Spleen (tissue), 7 donors: ENCODE results near the gene BDH1.

Source experiments
- CTCF ChIP-seq, 11 experiments: fragments of 200-600 bp in 7 of 11; fragments of 450-650 bp in 4 of 11; sonication (generic) in 4 of 11; IDR thresholded peaks in 8 of 11; conservative IDR thresholded peaks in 3 of 11; 1 replicate in 7 of 11; 2 replicates in 4 of 11; pipeline versions ENCODE4 v1.4.0 to v1.8.0; 2016 to 2021; ENCODE audit warnings: antibody characterized with exemption in 11 of 11, inconsistent platforms in 4 of 11, mild to moderate bottlenecking in 1 of 11
- POLR2A ChIP-seq, 3 donors: fragments of 450-650 bp; IDR thresholded peaks; one replicate each; pipeline ENCODE4 v1.5.1; 2017; ENCODE audit warnings: antibody characterized with exemption in 3 of 3, mild to moderate bottlenecking in 1 of 3
- POLR2AphosphoS5 ChIP-seq, 3 donors: sonication (generic); formaldehyde crosslinking; IDR thresholded peaks; one replicate each; pipeline ENCODE4 v1.5.1; 2017; ENCODE audit warnings: antibody characterized with exemption in 3 of 3
- donor health status: DM: no; HTN: no; CAD: no; lungs with moderate emphysema.
- donor health status: DM: no; HTN: no; CAD: no.
- donor health status: DM: no; HTN: no; CAD: no.

- TF ChIP-seq CTCF (IDR thresholded peaks at IDR 0.05 in 8 of 11, conservative IDR thresholded peaks at IDR 0.05 in 3 of 11) = no peak
- TF ChIP-seq POLR2A (IDR thresholded peaks at IDR 0.05) = no peak
- TF ChIP-seq POLR2AphosphoS5 (IDR thresholded peaks at IDR 0.05) = no peak
Measured at GRCh38 chr3:197468167-197468566, 87.6 kb downstream of the BDH1 start.
